ENCODE results near the gene RCAN2.

The RCAN2 gene

GRCh38 chr6:46491628-46492547 is 639 bp upstream of the RCAN2 start:
- peak; percentile 70 for DNase-seq (ENCODE audit: low spot score)

- DNase-seq (ENCODE audit: low spot score), result peak; percentile 74
These were observed 636 bp downstream of the RCAN2 start for GRCh38 chr6:46490425-46491200.

GRCh38 chr6:46486181-46486580 is 5.1 kb downstream of the RCAN2 start:
- DNase-seq (ENCODE audit: low spot score), result no peak

GRCh38 chr6:46484081-46484820 is 7.0 kb downstream of the RCAN2 start:
- no peak for DNase-seq (ENCODE audit: low spot score)

GRCh38 chr6:46476301-46476700 is 14.9 kb downstream of the RCAN2 start:
- no peak for DNase-seq (ENCODE audit: low spot score)

- no peak for DNase-seq (ENCODE audit: low spot score)
These were observed 17.4 kb downstream of the RCAN2 start for GRCh38 chr6:46473881-46474280.

- no peak for DNase-seq (ENCODE audit: low spot score)
These were observed 19.0 kb downstream of the RCAN2 start for GRCh38 chr6:46472243-46472642.

- no peak for DNase-seq (ENCODE audit: low spot score)
These were observed 22.2 kb downstream of the RCAN2 start for GRCh38 chr6:46469021-46469420.

- DNase-seq (ENCODE audit: low spot score), result no peak
These were observed 22.7 kb downstream of the RCAN2 start for GRCh38 chr6:46468403-46469010.

- DNase-seq (ENCODE audit: low spot score), result no peak
These were observed 24.7 kb downstream of the RCAN2 start for GRCh38 chr6:46466570-46466969.

- DNase-seq (ENCODE audit: low spot score), result no peak
These were observed 25.7 kb downstream of the RCAN2 start for GRCh38 chr6:46465294-46466165.

- DNase-seq (ENCODE audit: low spot score), result no peak
These were observed 35.0 kb downstream of the RCAN2 start for GRCh38 chr6:46456297-46456696.

- no peak for DNase-seq (ENCODE audit: low spot score)
These were observed 36.6 kb downstream of the RCAN2 start for GRCh38 chr6:46454691-46455090.

GRCh38 chr6:46453741-46454316 is 37.4 kb downstream of the RCAN2 start:
- DNase-seq (ENCODE audit: low spot score), result no peak

GRCh38 chr6:46453216-46453615 is 38.0 kb downstream of the RCAN2 start:
- DNase-seq (ENCODE audit: low spot score), result no peak

- DNase-seq (ENCODE audit: low spot score), result no peak
These were observed 38.8 kb downstream of the RCAN2 start for GRCh38 chr6:46452312-46452917.

- DNase-seq (ENCODE audit: low spot score), result no peak
These were observed 39.9 kb downstream of the RCAN2 start for GRCh38 chr6:46451343-46451742.

GRCh38 chr6:46444772-46445454 is 46.3 kb downstream of the RCAN2 start:
- DNase-seq (ENCODE audit: low spot score), result no peak

- DNase-seq (ENCODE audit: low spot score), result no peak
These were observed 47.6 kb downstream of the RCAN2 start for GRCh38 chr6:46443623-46444022.

- DNase-seq (ENCODE audit: low spot score), result no peak
These were observed 50.6 kb downstream of the RCAN2 start for GRCh38 chr6:46440641-46441040.
